Muscle layer of colon (tissue), 2 donors: Measurements from ENCODE around the gene ZNF687.

Source experiments
- H3K27ac ChIP-seq: one replicate; pipeline ENCODE4 v1.7.0; 2013; ENCODE audit warnings: low read depth, mild to moderate bottlenecking, low read length, moderate library complexity
- H3K27me3 ChIP-seq, 2 donors: one replicate each; pipeline ENCODE4 v1.7.0; 2013; ENCODE audit warnings: low read length in 2 of 2, mild to moderate bottlenecking in 2 of 2; ENCODE audit not compliant: insufficient read depth in 2 of 2, control insufficient read depth in 1 of 2
- H3K36me3 ChIP-seq: one replicate; pipeline ENCODE4 v1.7.0; 2013; ENCODE audit warnings: mild to moderate bottlenecking, low read length; ENCODE audit not compliant: insufficient read depth
- H3K4me1 ChIP-seq: one replicate; pipeline ENCODE4 v1.7.0; 2013; ENCODE audit warnings: mild to moderate bottlenecking, low read length; ENCODE audit not compliant: insufficient read depth
- H3K4me3 ChIP-seq, 2 donors: one replicate each; pipeline ENCODE4 v1.7.0; 2013; ENCODE audit warnings: low read length in 2 of 2, low read depth in 1 of 2, mild to moderate bottlenecking in 1 of 2, moderate library complexity in 1 of 2
- H3K9ac ChIP-seq: one replicate; pipeline ENCODE4 v1.7.0; 2013; ENCODE audit warnings: low read length
- H3K9me3 ChIP-seq: one replicate; pipeline ENCODE4 v1.7.0; 2013; ENCODE audit warnings: mild to moderate bottlenecking, low read length
- donor health status: abdominal sarcoma.
- donor health status: Adenocarcinoma of cecum.

Gene ZNF687

DNA sequence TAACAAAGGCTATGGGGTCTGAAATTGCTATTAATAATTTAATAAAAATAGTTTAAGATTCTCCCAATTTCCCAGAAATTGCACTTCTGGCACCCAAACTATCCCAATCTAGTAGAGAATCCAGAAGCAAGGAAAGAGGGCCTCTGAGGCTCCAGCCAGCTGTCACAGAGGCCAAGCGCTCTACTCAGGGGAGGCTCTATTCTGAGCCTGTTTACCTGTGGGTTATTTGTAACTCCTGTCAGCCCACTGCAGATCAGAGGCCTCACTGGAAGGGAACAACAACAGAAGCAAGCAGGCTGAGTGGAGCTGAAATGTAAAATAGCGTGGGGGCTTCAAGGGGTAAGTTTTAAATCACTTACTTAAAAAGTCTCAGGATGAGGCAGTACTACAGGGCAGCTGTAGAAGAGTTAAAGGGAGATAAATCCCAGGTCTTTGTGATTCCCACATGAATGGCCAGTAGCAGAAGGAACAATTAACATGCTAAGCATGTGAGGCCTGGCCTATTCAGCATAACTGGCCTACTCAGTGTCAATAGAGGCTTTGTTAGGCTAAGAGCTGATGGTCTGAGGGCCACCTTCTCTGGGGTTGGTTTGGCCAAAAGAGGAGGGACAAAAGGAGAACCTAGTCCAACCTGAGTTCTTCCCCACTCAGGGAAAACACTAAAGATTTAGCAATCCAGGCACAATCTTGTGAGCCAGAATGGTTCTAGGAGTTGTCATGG, 12.8 kb downstream of the ZNF687 start:
- Histone ChIP-seq H3K9ac (no peak overlapping the region), H3K4me1 (no peaks in the 10 kb centered on the region), H3K9me3 (no peaks in the 10 kb centered on the region), H3K27me3 (no peaks in the 10 kb centered on the region), H3K27ac (no peak overlapping the region), H3K4me3 (no peak overlapping the region), H3K36me3 (peaks cover 76% of the 10 kb centered on the region)

DNA sequence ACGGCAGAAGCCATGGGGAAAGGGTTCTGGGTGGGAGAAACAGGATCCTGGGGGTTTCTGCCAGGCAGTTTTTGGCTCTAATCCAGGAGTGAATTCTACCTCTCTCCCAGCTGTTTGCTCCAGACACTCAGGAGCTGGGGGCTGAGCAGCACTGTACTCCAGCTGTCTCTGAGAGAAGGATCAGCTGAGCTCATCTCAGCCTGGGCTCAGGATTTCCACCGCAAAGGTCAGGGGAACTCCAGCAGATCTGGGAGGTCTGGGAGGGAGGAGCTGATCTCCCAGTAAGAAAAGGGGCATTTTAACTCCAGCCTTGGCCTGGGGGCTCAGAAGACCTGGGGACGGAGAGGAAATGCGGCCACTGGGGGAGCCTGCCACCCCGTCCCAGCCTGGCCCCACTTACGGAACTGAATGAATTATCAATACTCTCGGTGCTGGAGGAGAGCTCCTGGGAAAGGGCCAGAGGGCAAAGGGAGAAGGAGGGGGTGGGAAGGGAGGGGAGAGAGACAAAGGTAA, 27.8 kb downstream of the ZNF687 start:
- Histone ChIP-seq H3K9ac (no peak overlapping the region), H3K4me1 (peaks cover 47% of the 10 kb centered on the region), H3K9me3 (no peaks in the 10 kb centered on the region), H3K27ac (no peak overlapping the region), H3K4me3 (no peak overlapping the region), H3K27me3 (no peaks in the 10 kb centered on the region), H3K36me3 (peaks cover 67% of the 10 kb centered on the region)

DNA sequence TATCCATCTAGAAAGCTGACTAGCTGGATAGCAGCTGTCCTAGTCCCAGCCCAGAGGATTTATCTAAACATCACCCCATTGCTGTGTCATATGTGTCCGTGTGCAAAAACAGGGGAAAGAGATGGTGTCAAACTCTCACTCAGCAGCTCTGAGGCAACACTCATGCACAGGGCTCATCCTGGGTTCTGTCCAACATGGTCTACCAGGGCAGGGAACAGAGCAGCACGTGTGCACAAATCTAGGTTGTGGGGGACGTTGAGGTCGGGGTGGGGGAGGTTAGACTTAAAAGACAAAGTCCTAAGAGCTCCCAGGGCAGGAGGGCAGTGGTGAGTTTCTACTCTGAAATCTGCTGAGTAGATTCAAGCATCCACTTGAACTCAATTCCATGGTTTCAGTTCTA, 28.9 kb downstream of the ZNF687 start:
- Histone ChIP-seq H3K9ac (no peak overlapping the region), H3K36me3 (peaks cover 66% of the 10 kb centered on the region), H3K4me1 (peaks cover 47% of the 10 kb centered on the region), H3K9me3 (no peaks in the 10 kb centered on the region), H3K27me3 (no peaks in the 10 kb centered on the region), H3K4me3 (no peak overlapping the region), H3K27ac (peak overlapping the region; percentile 26)

DNA sequence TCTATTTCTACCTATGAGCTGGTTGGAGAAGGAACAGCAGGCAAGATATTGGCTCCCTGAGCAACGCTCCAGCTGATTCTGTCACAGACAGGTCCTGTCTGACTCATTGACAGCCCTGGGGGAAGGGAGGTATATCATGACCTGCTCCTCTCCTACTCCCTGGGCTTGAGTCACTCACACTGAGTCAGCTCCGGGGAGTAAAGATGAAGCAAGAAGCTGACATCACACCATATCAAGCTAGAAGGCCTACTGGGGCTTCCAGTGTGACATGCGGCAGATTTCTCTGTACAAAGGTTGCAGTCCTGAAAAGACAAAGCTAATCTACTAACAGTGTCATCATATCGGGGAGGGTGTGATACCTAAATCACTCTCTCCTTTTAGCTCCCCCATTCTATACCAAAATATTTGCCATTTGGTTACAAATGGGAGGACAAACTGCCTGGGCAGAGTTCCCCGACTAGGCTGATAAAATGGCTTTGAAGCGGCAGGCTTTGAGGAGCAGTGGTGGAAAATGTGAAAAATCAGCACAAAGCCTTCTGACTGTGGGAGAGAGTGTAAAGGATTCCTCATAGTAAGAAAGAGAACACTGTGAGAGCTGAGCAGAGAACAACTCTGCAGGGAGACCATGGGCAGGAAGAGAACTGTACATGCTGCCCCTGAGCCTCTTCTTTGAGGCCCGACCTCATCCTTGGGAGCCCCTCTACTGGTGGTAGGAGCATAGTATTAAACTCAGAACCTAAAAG, 29.7 kb downstream of the ZNF687 start:
- H3K4me1 ChIP-seq = peaks cover 47% of the 10 kb centered on the region
- no peak overlapping the region for H3K9ac ChIP-seq

DNA sequence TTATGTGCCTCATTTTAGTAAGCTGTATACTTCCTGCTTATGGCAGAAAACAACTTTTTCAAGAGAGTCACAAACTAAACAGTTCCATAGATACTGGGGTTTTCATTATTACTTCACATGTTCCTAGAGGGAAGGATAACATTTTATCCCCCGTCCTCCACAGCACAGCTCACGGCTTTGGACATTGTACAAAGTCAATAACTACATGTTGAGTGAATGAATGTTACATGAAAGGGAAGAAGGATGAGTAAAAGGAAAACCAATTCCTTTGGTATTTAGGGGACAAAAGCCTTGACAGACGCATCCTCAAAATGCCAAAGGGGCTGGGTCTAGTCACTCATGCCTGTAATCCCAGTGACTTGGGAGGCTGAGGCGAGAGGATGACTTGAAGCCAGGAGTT, 30.3 kb downstream of the ZNF687 start:
- peaks cover 47% of the 10 kb centered on the region for H3K4me1 ChIP-seq
- no peak overlapping the region for H3K4me3 ChIP-seq
- H3K27ac ChIP-seq = no peak overlapping the region
- no peak overlapping the region for H3K9ac ChIP-seq
- no peaks in the 10 kb centered on the region for H3K9me3 ChIP-seq
- no peaks in the 10 kb centered on the region for H3K27me3 ChIP-seq
- peaks cover 59% of the 10 kb centered on the region for H3K36me3 ChIP-seq

More for the DNA sequence above, 29.7 kb downstream of the ZNF687 start:
- Histone ChIP-seq H3K9me3 (no peaks in the 10 kb centered on the region), H3K27ac (peak overlapping the region; percentile 47), H3K4me3 (no peak overlapping the region), H3K27me3 (no peaks in the 10 kb centered on the region), H3K36me3 (peaks cover 63% of the 10 kb centered on the region)

DNA sequence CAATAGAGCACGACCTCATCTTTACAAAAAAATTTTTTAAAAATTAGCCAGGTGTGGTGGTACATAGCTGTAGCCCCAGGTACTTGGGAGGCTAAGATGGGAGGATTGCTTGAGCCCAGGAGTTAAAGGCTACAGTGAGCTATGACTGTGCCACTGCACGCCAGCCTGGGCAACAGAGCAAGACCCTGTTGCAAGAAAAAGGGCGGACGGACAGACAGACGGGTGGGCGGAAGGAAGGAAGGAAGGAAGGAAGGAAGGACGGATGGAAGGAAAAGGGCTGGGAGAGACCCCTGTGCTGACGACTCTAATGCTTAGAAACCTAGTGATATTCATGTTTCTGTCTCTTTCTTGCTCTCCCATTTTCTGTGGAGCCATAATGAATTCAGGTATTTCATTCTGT, 30.7 kb downstream of the ZNF687 start:
- no peak overlapping the region for H3K27ac ChIP-seq
- no peak overlapping the region for H3K4me3 ChIP-seq
- H3K27me3 ChIP-seq = no peaks in the 10 kb centered on the region
- peaks cover 47% of the 10 kb centered on the region for H3K4me1 ChIP-seq
- no peaks in the 10 kb centered on the region for H3K9me3 ChIP-seq
- H3K9ac ChIP-seq = no peak overlapping the region
- H3K36me3 ChIP-seq = peaks cover 59% of the 10 kb centered on the region

DNA sequence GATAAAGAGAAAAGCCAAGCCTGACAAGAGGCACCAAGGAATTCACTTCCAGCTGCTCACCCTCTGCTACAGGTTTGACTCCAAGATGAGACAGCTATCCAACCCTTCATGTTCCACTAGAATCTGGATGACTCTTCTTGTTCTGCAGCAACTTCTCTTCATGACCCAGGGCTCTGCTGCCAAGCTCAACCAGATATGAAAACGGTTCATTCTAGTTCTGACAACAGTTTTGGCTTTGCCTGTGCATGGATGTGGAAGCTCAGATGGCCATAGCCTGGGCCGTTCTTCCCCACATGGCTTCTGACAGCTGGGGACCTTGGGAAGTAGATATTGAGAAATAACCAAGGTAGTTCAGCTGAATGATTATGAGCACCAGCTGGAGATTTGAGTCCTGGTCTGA, 31.4 kb downstream of the ZNF687 start:
- Histone ChIP-seq H3K27me3 (no peaks in the 10 kb centered on the region), H3K36me3 (peaks cover 52% of the 10 kb centered on the region), H3K9me3 (no peaks in the 10 kb centered on the region), H3K4me1 (peaks cover 47% of the 10 kb centered on the region), H3K27ac (no peak overlapping the region), H3K4me3 (no peak overlapping the region), H3K9ac (no peak overlapping the region)

DNA sequence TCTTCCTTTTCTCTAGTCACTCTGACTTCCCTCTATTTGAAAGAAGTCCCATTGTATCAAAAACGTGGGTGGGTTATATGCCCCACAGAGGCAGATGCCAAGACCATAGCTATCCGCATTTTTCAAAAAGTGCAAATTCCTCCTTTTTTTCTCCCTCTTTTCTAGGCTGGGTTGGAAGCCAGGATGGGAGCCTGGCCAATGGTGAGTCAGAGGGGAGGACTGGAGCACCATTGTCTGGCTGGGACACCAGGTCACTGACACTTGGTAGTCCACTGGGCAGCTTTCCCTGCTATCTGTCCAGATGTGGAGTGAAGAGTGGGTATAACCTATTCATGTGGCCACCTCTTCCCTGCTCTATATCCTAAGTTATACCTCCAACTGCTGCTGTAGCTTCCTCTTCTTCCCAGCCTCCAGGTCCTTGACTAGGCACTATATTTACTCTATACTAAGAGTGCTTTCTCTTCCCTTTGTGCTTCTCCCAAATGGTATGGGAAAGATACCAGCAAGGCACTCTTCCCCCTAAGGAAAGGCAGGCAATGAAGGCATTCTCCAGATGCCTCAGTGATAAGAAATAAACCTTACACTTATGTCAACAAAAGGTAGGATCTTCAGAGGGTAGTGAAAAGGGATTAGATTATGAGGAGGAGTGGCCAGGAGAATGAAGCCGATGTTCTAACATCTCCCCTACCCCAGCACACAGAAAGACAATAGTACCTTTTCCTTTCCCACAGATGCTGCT, 32.2 kb downstream of the ZNF687 start:
- H3K9ac ChIP-seq = no peak overlapping the region
- no peaks in the 10 kb centered on the region for H3K9me3 ChIP-seq
- no peak overlapping the region for H3K4me3 ChIP-seq
- no peaks in the 10 kb centered on the region for H3K27me3 ChIP-seq
- peaks cover 40% of the 10 kb centered on the region for H3K4me1 ChIP-seq
- no peak overlapping the region for H3K27ac ChIP-seq
- peaks cover 52% of the 10 kb centered on the region for H3K36me3 ChIP-seq

DNA sequence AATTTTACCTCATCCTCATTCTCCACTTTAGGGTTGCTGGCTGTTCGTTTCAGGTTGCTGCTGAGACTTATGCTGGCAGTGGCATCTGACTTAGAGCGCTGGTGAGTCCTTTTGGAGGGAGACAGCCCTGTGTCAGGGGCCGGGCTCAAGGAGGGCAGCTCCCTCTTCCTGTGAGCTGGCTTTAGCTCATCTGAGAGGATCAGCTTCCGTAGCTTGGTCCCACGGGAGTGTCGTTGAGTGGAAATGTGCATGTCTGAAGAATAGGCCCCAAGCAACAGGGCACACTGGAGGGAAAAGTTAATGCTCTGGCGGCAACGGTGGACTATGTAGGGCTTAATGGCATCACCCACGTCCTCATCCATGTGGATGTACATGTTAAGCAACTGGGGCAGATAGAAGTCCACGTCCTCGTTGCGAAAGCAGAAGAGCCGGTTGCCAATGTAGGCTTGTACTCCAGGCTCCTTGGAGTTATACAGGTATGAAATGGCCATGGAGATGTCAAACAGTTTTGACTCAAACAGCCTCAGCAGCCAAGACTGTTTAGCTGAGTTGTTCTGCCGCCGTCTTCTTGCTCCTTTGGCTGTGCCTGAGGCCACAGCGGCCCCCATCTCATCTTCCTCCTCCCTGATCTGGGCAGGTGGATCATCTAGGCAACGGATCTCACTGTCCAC, 33.6 kb downstream of the ZNF687 start:
- Histone ChIP-seq H3K27me3 (no peaks in the 10 kb centered on the region), H3K27ac (no peak overlapping the region), H3K9me3 (no peaks in the 10 kb centered on the region), H3K36me3 (peaks cover 64% of the 10 kb centered on the region), H3K4me1 (peaks cover 30% of the 10 kb centered on the region), H3K4me3 (no peak overlapping the region), H3K9ac (no peak overlapping the region)

DNA sequence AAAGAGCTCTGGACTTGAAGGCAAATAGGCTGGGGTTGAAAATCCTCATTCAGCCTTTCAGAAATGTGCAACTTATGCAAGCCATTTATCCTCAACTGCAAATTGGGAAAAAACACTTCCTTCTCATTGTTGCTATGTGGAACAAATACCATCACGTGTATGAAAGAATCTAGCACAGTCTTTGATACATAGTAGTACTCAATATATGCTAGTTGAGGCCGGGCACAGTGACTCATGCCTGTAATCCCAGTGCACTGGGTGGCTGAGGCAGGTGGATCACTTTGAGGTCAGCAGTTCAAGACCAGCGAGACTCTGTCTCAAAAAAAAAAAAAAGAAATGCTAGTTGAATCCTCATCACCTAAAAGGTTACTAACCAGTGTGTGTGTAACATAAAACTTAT, 36.9 kb downstream of the ZNF687 start:
- Histone ChIP-seq H3K9ac (no peak overlapping the region), H3K4me1 (no peaks in the 10 kb centered on the region), H3K9me3 (no peaks in the 10 kb centered on the region), H3K4me3 (no peak overlapping the region), H3K27me3 (no peaks in the 10 kb centered on the region), H3K27ac (no peak overlapping the region), H3K36me3 (peaks cover 54% of the 10 kb centered on the region)

DNA sequence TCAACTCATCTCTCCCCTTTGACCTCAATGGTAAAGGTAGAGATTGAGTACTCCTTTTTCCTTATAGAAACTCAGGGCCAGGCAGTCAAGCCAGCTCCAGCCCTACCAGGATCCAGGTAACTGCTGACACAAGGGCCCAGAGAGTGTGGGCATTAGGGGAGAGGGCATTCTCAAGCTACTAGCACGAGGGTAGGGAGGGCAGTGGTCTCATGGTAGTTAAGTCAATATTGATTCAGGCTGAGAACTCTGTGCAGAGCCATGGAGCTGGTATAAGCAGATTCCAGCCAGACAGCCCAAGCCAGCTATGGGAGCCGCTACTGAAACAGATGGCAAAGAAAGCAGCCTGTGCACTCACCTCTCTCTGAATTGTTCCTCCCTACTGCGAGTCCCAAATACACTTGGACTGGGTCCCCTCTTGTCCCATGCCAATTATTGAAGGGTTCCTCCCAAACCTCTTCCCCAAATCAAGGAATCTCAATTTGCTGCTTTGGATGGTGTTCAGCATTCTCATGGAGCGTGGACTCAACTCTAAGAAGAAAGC, 42.4 kb downstream of the ZNF687 start:
- Histone ChIP-seq H3K27ac (no peak overlapping the region), H3K4me1 (peaks cover 27% of the 10 kb centered on the region), H3K27me3 (no peaks in the 10 kb centered on the region), H3K4me3 (no peak overlapping the region), H3K9ac (no peak overlapping the region), H3K9me3 (no peaks in the 10 kb centered on the region), H3K36me3 (peaks cover 37% of the 10 kb centered on the region)
